ENCODE results near the gene RGPD4.
"Not testable (repeated sequence)": the region's sequence is repeated elsewhere in the genome, so short reads cannot be mapped to it uniquely, and the experiment has no call there.

The RGPD4 gene

DNA sequence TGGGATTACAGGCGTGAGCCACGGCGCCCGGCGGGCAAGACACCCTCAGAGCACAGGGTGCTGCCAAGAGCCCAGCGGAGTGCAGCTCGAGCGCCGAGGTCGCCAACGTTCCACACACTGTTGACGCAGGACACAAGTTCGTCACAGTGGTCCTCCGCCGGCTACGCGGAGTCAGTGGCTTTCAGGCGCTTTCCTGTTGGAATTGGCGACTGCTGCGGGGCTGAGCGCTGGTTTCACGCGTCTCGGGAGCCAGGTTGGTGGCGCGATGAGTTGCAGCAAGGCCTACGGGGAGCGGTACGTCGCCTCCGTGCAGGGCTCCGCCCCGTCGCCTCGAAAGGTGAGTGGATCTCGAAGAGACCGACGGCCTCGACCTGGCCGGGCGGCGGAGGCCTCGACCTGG is at the start of gene RGPD4:
Gene RGPD4 (plus strand): TSS at position 144 of the 400 bp plus-strand sequence. CDS start 122 bp downstream, at position 266.
- not testable (repeated sequence) for H3K4me3 ChIP-seq (ENCODE audit: low read depth, low read length)

DNA sequence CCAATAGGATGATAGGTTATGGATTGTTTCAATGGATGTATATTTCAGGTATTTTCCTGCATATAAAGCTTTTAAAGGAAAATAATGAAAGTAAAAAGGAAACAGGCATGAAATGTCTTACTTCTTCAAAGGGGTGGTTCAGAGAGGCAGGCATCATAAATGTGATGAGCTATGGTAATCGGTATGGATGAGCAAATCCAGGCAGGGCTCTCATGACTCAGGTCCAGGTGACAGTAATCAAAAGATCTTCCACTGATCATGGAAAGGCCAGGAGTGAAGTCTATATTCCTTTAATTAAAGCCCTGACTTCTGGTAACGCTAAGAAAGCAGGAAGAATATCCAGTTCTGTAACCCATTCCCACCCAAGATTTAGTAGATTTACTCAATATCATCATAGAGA is 48.7 kb upstream of the RGPD4 start:
- TF ChIP-seq, protein P1, sequence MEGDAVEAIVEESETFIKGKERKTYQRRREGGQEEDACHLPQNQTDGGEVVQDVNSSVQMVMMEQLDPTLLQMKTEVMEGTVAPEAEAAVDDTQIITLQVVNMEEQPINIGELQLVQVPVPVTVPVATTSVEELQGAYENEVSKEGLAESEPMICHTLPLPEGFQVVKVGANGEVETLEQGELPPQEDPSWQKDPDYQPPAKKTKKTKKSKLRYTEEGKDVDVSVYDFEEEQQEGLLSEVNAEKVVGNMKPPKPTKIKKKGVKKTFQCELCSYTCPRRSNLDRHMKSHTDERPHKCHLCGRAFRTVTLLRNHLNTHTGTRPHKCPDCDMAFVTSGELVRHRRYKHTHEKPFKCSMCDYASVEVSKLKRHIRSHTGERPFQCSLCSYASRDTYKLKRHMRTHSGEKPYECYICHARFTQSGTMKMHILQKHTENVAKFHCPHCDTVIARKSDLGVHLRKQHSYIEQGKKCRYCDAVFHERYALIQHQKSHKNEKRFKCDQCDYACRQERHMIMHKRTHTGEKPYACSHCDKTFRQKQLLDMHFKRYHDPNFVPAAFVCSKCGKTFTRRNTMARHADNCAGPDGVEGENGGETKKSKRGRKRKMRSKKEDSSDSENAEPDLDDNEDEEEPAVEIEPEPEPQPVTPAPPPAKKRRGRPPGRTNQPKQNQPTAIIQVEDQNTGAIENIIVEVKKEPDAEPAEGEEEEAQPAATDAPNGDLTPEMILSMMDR (IDR thresholded peaks at IDR 0.05; ENCODE audit: low read depth, low read length): no peak
- no peak overlapping the region for H3K4me3 ChIP-seq (ENCODE audit: low read depth, low read length)

DNA sequence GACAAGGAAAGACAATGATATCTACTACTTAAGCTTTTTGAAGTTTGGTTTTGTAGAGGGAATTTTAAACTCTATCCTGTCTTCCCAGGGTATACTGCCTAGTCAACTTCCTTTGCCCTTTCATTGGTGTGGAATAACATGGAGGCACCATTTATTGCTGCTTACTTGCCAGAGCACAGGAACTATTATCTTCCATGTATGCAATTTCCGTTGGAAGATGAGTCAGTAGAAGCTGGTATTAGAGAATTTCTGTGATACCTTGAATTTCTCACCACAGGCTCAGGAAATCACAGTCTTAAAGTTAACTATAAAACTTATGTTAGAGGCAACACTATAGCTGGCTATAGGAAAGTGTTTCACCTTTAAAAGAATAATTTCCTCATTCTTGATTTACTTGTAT is 40.9 kb upstream of the RGPD4 start:
- TF ChIP-seq, protein P1 (IDR thresholded peaks at IDR 0.05; ENCODE audit: low read depth, low read length): no peak
- no peak overlapping the region for H3K4me3 ChIP-seq (ENCODE audit: low read depth, low read length)

DNA sequence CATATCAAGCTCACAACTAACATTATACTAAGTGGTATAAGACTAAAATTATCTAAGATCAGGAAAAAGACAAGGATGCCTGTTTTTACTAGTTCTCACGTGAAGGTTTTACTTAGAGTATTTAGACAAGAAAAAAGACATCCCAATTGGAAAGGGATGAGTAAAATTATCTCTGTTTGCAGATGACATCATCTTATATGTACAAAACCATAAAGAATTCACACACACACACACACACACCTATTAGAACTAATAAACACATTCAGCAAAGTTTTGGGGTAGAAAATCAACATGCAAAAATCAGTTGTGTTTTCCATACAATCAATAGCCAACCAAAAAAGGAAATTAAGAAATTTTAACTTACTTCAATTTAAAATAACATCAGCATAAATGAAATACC is 35.9 kb upstream of the RGPD4 start:
- no peak overlapping the region for H3K4me3 ChIP-seq (ENCODE audit: low read depth, low read length)
- TF ChIP-seq, protein P1 (IDR thresholded peaks at IDR 0.05; ENCODE audit: low read depth, low read length): no peak

DNA sequence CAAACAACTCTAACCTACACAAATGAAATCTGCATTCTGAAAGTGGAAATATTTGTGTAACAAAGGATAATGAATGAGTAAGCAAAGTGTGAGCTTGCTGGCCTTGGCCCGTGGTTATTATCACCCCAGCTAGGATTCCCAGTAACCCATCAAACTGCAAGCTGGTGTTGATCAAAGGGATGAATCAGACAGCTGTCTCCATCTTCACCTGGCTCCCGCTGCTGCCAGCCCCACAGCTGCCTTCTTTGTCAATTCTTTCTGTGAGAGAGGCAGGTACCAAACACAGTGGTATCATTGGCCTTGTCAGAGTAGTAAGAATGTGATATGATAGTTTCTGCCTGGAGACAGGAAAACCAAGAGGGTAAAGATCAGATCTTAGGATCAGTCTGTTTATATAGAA is 25.2 kb upstream of the RGPD4 start:
- H3K4me3 ChIP-seq (ENCODE audit: low read depth, low read length): no peak overlapping the region
- TF ChIP-seq, protein P1 (IDR thresholded peaks at IDR 0.05; ENCODE audit: low read depth, low read length): no peak

DNA sequence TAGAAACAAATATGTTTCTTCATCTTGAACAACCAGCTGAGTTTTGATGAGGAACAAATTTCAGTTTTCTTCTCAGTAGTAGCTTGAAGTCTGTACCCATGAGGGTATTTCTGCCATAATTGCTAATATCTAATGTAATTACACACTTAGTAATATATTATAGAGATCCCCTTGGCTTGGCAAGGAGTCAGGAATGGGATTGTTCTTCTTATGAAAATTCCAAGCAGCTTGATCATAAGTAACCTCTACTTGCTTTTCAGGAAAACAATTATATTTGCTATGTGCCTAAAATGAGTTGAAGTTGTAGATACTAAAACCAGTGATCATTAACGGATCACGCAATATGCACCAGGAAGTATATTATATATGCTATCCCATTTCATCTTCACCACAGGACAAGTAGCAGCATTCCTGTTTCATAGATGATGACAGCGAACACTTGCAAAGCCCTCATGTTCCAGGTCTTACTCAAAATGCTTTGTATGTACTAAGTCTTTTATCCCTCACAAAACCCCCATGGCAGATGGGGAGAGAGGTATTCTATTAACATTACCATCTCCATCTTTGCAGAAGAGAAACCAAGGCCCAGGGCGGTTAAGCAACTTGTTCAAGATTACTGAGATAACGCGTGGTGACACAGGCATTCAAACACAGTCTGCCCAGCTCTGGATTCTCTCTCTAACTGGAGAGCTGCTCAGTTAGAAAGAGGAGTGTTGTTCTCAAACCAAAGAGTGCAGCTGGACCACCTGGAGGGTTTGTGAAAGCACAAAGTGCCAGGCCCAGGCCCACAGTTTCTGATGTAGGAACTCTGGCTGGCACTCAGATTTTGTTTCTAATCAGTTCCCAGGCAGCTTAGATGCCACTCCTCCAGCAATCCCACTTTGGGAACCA is 21.8 kb upstream of the RGPD4 start:
- no peak overlapping the region for H3K4me3 ChIP-seq (ENCODE audit: low read depth, low read length)
- TF ChIP-seq, protein P1 (IDR thresholded peaks at IDR 0.05; ENCODE audit: low read depth, low read length): no peak

DNA sequence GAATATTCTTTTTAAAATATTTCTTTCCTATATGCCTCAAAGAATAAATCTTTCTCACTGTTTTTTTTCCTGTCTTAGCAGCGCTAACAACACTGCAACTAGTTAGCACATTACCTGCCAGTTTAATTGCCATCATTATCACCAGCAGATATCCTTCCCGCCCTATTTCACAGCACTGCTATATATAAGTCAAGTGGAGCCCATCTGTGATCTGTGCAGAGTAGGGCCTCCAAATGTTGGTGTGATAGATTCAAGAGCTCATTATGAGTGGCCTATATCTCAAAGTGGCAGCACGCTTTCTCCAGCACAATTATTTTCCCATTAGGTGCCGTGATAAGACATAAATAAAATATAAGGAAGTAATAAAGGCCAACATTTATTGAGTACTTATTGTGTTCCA is 19.8 kb upstream of the RGPD4 start:
- no peak overlapping the region for H3K4me3 ChIP-seq (ENCODE audit: low read depth, low read length)
- TF ChIP-seq, protein P1 (IDR thresholded peaks at IDR 0.05; ENCODE audit: low read depth, low read length): no peak

All from WI38 (cell line).